ENCODE results near the gene TAGLN3.
A peak's percentile ranks its signal among the peaks of the same experiment; 100 is the strongest.
"Not testable (repeated sequence)": the region's sequence is repeated elsewhere in the genome, so short reads cannot be mapped to it uniquely, and the experiment has no call there.

TAGLN3 gene

DNA sequence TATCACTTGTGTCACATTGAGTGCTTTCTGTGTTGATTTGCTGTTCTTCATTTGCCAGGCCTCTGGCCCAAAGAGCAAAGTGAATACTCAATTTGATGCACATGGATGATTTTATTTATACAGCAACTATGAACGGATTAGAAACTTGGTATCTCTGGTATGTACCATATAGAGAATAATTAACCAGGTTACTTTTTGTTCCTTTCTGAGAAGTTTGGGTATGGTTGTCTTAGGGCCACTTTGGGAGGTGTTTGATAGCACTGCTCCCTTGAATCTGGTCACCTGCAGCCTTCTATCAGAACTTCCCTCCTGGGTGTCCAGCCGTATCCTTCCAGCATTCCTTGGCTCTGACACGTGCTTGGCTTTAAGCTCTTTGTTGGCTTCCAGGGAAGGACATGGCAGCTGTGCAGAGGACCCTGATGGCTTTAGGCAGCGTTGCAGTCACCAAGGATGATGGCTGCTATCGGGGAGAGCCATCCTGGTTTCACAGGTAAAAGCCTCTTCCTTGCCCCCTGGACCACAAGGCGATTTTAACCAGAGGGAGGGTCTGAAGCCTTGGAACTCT is 12.7 kb downstream of the TAGLN3 start:
- no peak for DNase-seq

DNA sequence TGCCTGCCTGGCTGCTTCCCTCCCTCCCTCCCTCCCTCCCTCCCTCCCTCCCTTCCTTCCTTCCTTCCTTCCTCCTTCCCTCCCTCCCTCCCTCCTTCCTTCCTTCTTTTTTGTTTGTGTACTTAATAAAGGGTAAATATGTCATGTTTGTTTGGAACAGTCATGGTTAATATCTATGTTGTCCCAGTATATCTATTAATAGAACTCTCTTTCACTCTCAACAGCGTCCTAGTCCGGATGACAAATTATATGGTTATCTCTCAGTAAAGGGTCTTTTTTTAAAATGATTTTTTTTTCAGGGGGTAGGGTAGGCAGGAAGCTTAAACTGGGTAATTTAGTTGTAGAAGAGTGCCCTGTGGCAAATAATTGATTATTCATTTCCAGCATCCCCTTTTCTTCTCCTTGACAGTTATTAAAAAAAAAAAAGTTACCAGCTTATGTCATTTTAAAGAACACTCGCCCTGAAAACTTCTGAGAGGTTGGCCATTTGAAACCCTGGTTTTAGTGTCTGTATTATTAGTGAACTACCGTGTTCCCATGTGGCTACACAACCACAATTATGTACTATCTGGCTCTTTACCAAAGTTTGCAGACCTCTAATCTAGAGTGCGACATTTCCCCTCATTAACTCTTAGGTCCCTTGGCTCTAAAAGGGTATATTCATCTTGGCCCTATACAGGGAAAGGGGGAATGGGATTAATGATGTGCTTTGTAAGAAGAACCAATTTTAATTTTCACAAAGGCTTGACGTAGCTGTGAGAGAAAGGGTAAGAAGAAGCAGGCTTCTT is 13.7 kb downstream of the TAGLN3 start:
- no peak for DNase-seq

DNA sequence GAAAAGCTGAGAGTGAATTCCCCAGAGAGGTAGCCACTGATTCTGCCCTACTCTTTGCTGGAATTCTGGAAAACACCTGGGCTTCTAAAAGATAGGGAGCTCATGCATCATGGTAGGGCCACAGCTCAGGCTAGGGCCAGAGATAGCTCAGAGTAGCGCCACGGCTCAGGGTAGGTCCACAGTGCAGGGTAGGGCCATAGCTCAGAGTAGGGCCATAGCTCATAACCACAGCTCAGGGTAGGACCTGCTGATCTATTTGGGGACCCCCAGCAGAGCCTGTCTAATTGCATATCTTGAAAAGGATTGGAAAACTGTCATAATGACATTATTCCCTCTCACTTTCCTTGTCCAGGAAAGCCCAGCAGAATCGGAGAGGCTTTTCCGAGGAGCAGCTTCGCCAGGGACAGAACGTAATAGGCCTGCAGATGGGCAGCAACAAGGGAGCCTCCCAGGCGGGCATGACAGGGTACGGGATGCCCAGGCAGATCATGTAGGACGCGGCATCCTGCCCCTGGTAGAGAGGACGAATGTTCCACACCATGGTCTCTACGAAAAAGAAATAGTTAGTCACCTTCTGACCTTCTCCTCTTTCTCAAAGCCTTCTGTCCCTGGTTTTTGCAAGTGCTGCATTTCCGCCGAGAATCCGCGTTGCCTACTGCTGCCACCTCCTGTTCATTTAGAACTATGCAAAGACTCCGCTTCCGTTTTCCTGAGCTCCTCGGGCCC is 14.5 kb downstream of the TAGLN3 start:
- peak; percentile 70 for DNase-seq

DNA sequence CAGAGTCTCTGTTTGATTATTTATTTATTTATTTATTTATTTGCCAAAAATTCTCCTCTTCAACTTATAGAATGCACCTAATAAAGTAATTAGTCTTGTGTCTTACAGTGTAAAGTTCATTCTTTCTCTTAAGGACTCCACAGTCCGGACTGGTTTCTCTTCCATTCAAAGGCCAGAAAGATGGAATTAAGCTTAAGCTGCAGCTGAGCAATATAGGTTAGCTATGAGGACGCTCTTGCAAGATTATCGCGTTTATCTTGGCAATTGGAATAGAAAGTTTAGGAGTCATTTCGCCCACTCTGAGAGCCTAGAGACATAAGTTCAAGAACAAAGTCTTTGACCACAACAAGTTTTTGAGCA is 15.0 kb downstream of the TAGLN3 start:
- no peak for DNase-seq

DNA sequence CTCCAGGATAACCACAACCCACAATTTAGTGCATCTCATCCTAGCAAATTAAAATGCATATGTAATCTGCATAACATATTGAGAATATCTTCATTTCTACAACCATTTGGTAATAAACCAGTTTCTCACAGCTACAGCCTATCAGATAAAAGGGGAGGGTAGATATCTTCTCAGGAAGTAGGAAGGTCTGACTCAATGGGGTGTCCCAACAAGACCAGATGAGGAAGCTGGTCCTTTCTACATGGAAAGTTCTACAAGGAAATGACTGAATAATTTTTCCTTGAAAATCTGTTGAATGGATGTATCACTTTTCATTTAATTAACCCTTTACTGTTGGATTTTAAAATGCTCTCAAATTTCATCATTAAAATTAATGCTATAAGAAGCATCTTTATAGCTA is 18.4 kb downstream of the TAGLN3 start:
- no peak for DNase-seq

DNA sequence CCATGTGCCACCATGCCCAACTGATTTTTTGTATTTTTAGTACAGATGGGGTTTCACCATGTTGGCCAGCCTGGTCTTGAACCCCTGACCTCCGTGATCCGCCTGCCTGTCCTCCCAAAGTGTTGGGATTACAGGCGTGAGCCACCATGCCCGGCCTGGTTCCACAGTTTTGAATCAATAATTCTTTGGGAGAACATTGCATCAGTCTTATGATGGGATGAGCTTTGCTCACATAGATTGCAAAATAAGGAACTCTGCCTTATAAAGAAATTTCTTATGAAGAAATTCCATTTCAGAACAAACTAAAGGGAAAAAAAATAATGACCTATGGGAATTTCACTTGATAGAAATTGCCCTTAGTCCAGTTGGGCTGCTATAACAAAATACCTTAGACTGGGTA is 20.0 kb downstream of the TAGLN3 start:
- no peak for DNase-seq

DNA sequence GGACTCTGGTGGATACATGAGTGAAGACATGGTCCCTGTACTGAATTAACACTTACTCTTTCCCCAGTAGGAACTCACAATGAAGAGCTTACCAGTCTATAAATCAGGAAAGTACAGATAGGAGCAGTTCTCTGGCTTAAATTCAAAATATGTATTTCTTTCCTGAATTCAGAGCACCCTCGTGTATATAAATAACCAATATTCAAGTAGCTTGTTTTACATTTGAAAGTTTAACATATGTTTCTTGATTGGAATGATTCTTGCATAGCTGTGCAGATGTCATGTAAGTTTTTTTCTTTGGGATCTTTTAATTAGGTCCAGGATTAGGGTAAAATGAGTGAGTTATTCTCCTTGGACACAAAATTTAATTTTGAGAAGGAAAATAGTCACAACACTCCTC is 21.0 kb downstream of the TAGLN3 start:
- DNase-seq, result no peak

DNA sequence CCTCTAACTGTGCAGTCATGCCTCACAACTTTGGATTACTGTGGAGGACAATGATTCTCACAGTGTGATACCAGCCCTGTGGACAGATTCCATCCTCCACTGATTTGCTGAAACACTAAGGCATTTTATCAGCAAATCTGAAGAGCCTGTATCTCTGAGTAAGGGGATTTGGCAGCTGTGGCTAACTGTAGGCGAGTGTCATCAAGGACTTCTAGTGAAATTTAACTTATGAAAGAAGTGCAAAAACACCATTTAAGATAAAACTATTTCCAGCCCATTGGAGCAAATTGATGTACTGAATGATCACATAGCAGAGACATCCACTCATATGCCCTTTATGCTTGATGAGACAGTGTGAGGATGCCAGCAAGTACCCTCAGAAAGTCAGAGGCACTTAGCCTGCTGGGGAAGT is 22.0 kb downstream of the TAGLN3 start:
- DNase-seq, result no peak

DNA sequence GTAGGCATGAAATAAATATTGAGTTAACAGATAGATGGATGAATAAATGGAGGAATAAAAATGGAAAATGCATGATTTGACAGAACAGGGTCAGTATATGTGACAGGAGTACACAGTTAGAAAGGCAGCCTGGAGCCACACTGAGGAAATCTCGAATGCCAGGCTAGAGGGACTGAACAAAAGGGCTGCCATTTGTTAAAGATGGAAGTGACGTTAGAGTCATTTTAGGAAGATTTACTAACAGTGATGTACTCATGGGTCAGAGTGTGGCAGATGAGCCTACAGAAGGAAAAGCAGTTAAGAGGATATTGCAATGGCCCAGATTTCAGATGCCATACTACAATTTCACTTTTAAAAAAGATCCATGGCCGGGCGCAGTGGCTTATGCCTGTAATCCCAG is 28.4 kb downstream of the TAGLN3 start:
- DNase-seq, result no peak

DNA sequence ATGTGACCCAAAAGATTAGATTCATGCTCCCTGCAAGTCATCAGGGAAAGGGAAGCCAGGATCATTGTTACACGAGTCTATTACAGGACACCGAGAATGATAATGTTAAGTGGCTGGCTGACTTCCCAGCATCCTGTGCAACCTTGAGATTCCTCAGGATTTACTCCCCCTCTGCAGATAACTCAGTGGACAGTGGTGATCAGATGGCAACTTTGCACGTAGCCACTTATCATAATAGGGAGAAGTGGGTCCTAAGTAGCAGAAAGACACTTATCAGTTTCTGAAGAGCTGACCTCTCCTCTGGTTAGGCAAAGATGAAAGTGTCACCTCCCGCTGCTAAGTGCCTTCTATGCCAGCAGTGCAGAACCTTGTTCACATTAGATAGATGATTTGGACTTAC is 29.1 kb downstream of the TAGLN3 start:
- no peak for DNase-seq

DNA sequence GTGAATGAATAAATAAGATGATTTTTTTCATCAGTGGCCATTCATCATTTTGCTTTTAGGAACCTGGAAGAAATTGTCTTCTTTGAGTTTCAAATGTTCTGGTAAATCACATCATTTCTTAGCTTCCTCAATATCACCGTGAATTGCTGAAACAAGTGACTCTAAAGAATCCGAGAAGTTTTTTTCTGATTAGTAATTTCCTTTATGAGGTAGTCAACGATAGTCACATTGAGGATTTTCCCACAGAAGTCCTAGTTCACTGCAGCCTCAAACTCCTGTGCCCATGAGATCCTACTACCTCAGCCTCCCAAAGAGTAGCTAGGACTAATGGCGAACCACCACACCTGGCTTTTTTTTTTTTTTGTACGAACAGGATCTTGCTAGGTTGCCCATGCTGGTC is 32.2 kb downstream of the TAGLN3 start:
- no peak for DNase-seq

DNA sequence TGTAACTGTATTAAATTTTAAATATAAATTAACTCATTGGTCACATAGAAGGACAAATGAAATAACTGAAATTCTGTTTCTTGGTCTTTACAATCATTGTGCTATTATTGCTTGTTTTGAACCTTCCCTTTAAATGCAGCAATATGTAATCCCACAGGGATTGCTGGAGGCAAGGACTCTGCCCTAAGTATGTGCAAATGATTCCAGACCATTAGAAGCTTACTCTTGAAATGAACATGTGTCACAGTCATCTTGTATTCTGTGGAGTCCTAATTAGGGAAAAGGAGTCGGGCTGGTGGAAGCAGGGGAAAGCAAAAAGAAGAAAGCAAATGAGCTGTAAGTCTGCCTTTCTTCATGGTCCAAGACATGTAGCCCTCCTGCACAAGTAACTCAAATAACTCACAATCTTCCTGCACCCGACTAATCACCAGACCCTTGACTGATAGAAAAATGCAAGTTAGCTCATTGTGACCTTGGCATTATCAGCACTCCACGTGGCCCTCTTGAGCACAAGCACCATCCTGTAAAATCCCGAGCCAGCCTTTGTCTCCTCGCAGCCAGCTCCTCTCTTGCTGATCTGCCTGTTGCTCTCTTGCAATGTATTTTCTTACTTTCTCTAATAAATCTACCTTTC is 33.5 kb downstream of the TAGLN3 start:
- no peak for DNase-seq

DNA sequence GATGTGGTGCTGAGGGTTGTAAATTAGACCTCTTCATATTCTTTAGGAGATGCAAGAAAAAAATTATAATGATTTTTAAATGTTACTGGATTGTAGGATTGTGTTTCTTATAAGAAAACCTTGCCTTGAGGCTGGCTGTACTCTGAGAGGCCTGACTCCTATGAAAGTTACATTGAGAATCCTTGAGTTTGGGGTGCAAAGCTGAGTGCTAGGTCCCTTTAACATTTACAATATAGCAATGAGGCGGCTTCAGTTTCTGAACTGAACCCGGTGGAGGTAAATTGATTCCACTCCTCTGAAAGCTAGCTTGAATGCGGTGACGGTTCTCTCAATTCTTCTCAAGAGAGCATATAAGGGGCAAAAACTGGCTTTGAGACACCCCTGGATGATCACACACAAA is 35.7 kb downstream of the TAGLN3 start, which contains the start of gene TMPRSS7:
Gene TMPRSS7 (plus strand): TSS at position 301 of the 400 bp plus-strand sequence. CDS start 110 bp downstream, outside the sequence.
- DNase-seq, result no peak

DNA sequence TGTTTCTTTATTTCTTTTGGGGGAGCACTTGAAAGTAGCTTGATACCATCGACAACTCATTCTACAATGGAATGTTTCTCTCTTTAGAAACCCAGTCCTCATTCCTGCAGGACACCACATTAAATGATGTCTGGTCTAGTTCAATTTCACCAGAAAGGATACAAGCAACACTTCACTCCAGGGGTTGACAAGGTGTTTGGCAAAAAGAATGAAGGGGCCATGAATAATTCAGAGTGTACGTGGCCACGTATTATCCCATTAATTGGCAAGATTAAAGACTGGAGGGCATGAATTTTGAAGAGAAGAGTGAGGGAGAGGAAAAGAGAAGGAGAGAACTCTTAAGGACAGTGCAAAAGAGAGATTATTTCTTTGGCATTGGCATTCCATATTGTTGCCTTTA is 36.5 kb downstream of the TAGLN3 start:
- DNase-seq, result no peak

DNA sequence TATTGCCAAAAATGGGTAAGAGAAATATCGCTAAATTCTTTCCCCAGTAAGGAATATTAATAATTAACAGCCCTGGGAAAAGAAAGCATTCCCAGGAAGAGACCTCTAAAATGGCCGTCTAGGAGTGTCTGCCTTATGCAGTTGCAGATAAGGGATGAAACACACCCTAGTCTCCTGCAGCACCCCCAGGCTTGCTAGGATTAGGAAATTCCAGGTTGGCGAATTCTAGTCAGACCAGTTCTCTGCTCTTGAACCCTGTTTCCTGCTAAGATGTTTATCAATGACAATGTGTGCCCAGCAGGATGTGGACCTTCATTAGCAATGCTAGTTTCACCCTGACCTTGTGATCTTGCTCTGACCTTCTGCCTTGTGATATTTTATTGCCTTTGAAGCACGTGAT is 38.5 kb downstream of the TAGLN3 start:
- DNase-seq, result not testable (repeated sequence)

DNA sequence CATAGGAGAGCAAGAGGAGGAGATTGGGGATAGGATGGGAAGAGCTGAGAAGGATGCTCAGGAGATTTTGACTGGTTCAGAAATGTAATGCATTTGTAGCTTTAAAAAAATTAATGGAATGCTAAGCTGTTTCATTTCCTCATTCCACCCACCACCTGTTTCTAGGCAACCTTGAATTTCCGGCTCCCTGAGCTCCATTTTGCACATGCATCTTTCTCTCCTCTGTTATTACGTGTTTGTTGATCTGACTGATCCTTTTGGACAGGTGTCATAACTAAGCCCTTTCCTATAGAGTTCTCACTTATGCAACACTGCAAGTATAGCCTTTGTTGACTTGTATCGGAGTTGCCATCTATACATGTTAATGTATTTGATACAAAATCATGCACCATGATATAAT is 40.1 kb downstream of the TAGLN3 start:
- no peak for DNase-seq

DNA sequence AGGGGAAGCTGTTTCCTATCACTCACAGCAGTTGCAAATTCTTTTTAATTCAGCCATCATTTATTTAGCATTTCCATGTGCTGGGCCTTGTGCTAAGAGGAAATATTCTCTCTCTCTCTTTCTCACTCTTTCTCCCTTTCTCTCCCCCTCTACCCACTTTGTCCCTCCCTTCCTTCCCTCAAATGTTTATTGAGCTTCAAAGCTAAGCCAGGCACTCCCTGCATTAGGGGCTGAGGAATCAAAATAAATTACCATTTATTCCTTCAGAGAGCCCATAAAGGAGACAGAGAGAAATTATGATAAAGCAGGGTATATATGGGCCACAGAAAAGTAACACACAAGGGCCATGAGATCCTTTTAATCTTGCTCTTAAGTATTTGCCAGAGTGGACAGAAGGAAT is 42.6 kb downstream of the TAGLN3 start:
- DNase-seq, result no peak

DNA sequence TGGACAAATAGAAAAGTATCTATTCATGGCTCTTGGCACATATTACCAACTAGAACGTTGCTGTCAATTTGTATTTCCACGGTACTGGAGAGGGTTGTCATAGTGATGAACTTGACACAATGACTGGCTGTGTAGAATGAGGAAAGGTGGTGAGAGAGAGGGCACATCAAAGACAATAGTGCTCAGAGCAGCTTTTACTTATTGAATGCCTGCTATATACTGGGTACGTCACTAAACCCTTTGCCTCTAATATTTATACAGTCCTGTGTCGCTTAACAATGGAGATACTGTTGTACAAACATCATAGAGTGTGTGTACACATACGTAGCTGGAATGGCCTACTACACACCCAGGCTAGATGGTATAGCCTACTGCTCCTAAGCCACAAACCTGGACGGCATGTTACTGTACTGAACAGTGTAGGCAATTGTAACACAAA is 44.1 kb downstream of the TAGLN3 start:
- no peak for DNase-seq

DNA sequence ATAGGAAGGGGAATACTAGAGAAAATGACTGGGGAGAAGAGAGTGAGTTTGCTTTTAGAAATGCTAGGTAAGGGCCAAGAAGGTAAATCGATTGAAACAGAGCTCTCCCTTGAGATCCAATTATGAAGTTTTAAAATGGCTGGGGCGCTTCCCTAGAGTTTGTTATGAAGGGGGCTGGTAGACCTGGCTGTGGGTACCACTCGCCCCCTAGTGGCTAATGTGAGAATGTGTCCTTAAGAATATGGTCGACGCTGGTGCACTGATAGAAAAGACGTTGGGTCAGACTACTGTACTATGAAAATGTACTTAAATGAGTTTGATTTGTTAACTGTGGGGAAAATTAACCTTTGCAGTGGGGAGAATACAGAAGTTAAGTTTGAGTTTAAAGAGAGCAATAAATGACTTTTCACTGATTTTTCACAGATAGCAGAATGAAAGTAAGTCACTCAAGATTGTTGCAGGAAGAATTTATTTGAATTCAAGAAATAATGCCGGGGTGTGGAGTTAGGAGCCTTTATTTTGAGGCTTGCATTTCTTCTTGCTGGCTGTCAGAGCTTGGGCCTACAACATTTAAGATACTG is 45.0 kb downstream of the TAGLN3 start:
- peak; percentile 54 for DNase-seq

DNA sequence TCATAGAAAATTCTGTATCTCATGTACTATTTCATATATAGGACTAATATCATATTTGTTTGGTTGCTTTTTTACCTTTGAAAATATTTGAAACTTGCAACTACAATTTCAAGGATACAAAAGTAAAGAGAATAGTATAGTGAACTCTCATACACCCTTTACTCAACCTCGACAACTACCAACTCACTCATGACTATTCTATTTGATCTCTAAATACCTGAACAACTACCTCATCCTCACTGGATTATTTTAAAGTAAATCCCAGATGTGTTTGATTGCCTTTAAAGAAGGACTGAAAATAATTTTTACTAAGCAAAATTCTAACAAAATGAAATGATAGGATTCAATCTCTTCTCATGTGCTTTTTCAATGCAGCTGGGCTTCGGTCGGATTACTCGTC is 47.9 kb downstream of the TAGLN3 start:
- no peak for DNase-seq

DNA sequence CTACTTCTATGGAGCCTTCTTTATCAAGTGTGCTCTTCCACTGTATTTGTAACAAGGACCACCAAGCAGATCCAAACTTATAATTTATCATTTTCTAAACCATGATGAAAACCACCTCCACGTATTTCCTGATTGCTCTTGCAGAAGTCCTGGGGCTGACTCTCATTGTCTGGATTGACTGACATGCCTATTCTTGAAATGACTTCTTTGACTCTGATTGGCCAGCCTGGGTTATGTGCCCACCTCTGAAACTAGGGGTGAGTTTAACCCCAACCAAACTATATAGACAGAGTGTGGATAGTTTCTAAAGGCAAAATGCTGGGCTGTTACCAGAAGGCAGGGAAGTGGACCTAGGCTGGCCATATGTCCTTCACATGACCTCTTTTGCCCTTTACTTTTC is 48.5 kb downstream of the TAGLN3 start:
- DNase-seq, result no peak

DNA sequence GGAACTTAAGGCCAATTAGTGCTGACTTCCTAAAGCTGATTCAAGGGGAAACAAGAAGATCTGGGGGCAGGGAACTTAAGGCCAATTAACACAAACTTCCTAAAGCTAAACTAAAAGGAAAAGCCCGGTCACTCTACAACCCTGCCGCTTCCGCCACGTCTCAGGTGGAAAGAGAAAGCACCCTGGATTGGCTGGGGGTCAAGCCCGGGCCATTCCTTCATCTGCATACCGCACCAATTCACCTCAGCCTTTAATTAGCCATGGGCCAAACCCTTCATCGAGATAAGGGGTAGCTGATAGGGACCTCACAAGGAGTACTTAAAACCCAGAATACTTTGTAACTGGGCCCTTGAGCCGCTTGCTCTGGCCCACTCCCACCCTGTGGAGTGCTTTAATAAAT is 50.2 kb downstream of the TAGLN3 start:
- no peak for DNase-seq

DNA sequence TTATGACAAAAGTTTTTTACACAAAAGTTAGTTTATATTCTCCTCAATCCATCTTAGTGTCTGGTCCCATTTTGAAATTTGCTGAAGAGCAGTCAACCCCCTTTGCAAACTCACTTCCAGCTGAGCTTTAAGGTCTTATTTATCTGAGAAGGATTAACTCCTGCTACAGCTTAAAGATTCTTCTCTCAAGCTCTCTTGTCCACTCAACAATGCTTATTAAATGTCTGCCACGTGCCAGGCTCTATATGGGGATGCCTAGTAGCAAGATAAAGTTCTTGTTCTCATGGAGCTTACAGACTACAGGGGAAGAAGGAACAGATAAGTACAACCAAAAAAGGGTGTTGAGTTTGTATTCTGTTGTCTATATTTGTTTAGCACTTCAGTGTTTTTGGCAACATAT is 54.5 kb downstream of the TAGLN3 start:
- DNase-seq, result no peak
